IMR-90 (cell line): ENCODE data around the gene CAMKMT. TPM values are rescaled to one million over a fixed set of nuclear protein-coding genes. Genes with fewer than 3 reads are reported as not detected.

ENCODE experiments used
- ATAC-seq: fragments of 200-7000 bp; cut with Tn5 transposase; 2 replicates; pipeline ENCODE4 v1.9.1; 2020; ENCODE audit warnings: low read depth, mild to moderate bottlenecking, moderate library complexity
- BruUV-seq: library from RNA; stranded (reverse); fragments of 400-500 nt; replicated peaks from 2 replicates; lab custom pipeline; 2021; lab: Mats Ljungman, UMichigan
- CTCF ChIA-PET: fragments of 300-600 bp; formaldehyde crosslinking; extraction: SDS; loops from one replicate; lab custom pipeline; 2021; ENCODE audit warnings: antibody characterized with exemption; lab: Yijun Ruan, JAX
- POLR2A ChIA-PET: fragments of 300-600 bp; sonication (Branson Sonifier 250); formaldehyde crosslinking; loops from one replicate; lab custom pipeline; 2022; ENCODE audit warnings: antibody characterized with exemption; ENCODE audit not compliant: unreplicated experiment; lab: Charles Lee
- DNase-seq: peaks from one replicate; pipeline ENCODE4 v3.0.0; 2013
- H2AFZ ChIP-seq: replicated peaks from 2 replicates; pipeline ENCODE3; 2013; ENCODE audit warnings: low read length, mild to moderate bottlenecking; ENCODE audit not compliant: poor library complexity
- H2AK5ac ChIP-seq: 2 replicates; pipeline ENCODE4 v1.6.1; 2013; ENCODE audit warnings: low read depth, low read length, inconsistent platforms
- H2AK9ac ChIP-seq: replicated peaks from 2 replicates; pipeline ENCODE3; 2013; ENCODE audit warnings: mild to moderate bottlenecking, low read depth, low read length, moderate library complexity; ENCODE audit not compliant: poor library complexity
- H2BK120ac ChIP-seq: 2 replicates; pipeline ENCODE4 v1.6.1; 2013; ENCODE audit warnings: low read depth, low read length, inconsistent platforms
- H2BK15ac ChIP-seq: 3 replicates; pipeline ENCODE4 v1.6.1; 2013; ENCODE audit warnings: low read depth, low read length, inconsistent platforms
- H2BK20ac ChIP-seq: 2 replicates; pipeline ENCODE4 v1.6.1; 2013; ENCODE audit warnings: low read depth, mild to moderate bottlenecking, inconsistent platforms, low read length, moderate library complexity
- H2BK5ac ChIP-seq: 2 replicates; pipeline ENCODE4 v1.6.1; 2013; ENCODE audit warnings: mild to moderate bottlenecking, low read depth, low read length, inconsistent platforms; ENCODE audit not compliant: poor library complexity, severe bottlenecking
- H3K14ac ChIP-seq: replicated peaks from 2 replicates; pipeline ENCODE4 v1.6.1; 2013; ENCODE audit warnings: low read depth, low read length, inconsistent platforms
- H3K18ac ChIP-seq: 2 replicates; pipeline ENCODE4 v1.6.1; 2013; ENCODE audit warnings: low read depth, low read length, control low read depth
- H3K23ac ChIP-seq: 2 replicates; pipeline ENCODE4 v1.6.1; 2013; ENCODE audit warnings: low read depth, low read length, inconsistent platforms
- H3K27ac ChIP-seq: 2 replicates; pipeline ENCODE4 v1.5.1; 2013; ENCODE audit warnings: mild to moderate bottlenecking, control low read depth, low read length; ENCODE audit not compliant: insufficient read depth
- H3K27me3 ChIP-seq: 2 replicates; pipeline ENCODE4 v1.6.1; 2013; ENCODE audit warnings: low read length; ENCODE audit not compliant: control insufficient read depth, insufficient read depth
- H3K36me3 ChIP-seq: 2 replicates; pipeline ENCODE4 v1.6.1; 2013; ENCODE audit warnings: low read length, mixed read lengths; ENCODE audit not compliant: control insufficient read depth, insufficient read depth
- H3K4ac ChIP-seq: 2 replicates; pipeline ENCODE4 v1.6.1; 2013; ENCODE audit warnings: low read depth, low read length, inconsistent platforms
- H3K4me1 ChIP-seq: 2 replicates; pipeline ENCODE4 v1.6.1; 2013; ENCODE audit warnings: low read length, mixed read lengths; ENCODE audit not compliant: control insufficient read depth, insufficient read depth
- H3K4me2 ChIP-seq: 2 replicates; pipeline ENCODE4 v1.6.1; 2013; ENCODE audit warnings: low read depth, mild to moderate bottlenecking, control low read depth, low read length, moderate library complexity
- H3K4me3 ChIP-seq: 2 replicates; pipeline ENCODE4 v1.5.1; 2013; ENCODE audit warnings: low read depth, mild to moderate bottlenecking, control low read depth, low read length, moderate library complexity; ENCODE audit not compliant: insufficient read depth
- H3K56ac ChIP-seq: 2 replicates; pipeline ENCODE4 v1.6.1; 2013; ENCODE audit warnings: low read length, inconsistent platforms; ENCODE audit not compliant: insufficient read depth; ENCODE audit errors: extremely low read depth
- H3K79me1 ChIP-seq, 2 experiments: 2 replicates each; pipeline ENCODE4 v1.6.1; 2013; ENCODE audit warnings: low read length in 2 of 2, inconsistent platforms in 1 of 2, low read depth in 1 of 2
- H3K9ac ChIP-seq: 2 replicates; pipeline ENCODE4 v1.6.1; 2013; ENCODE audit warnings: low read depth, low read length, control low read depth
- H3K9me1 ChIP-seq: 2 replicates; pipeline ENCODE4 v1.6.1; 2013; ENCODE audit warnings: low read length, inconsistent platforms; ENCODE audit not compliant: insufficient read depth
- H3K9me3 ChIP-seq: 2 replicates; pipeline ENCODE4 v1.6.1; 2013; ENCODE audit warnings: low read length; ENCODE audit not compliant: control insufficient read depth, insufficient read depth
- H4K20me1 ChIP-seq: 2 replicates; pipeline ENCODE4 v1.6.1; 2013; ENCODE audit warnings: low read length, inconsistent platforms; ENCODE audit not compliant: insufficient read depth
- H4K5ac ChIP-seq: 2 replicates; pipeline ENCODE4 v1.6.1; 2013; ENCODE audit warnings: mild to moderate bottlenecking, low read depth, low read length, control low read depth
- H4K8ac ChIP-seq, 2 experiments: 2 replicates each; pipeline ENCODE4 v1.6.1; 2013; ENCODE audit warnings: low read depth in 2 of 2, low read length in 2 of 2, control low read depth in 1 of 2, inconsistent platforms in 1 of 2
- H4K91ac ChIP-seq: 2 replicates; pipeline ENCODE4 v1.6.1; 2013; ENCODE audit warnings: low read depth, low read length, inconsistent platforms; ENCODE audit not compliant: insufficient read depth
- BHLHE40 ChIP-seq: fragments of 150-350 bp; IDR thresholded peaks from 2 replicates; pipeline ENCODE4 v1.6.1; 2016; ENCODE audit warnings: mild to moderate bottlenecking, low read depth, low read length
- CHD1 ChIP-seq: IDR thresholded peaks from 2 replicates; pipeline ENCODE4 v1.6.1; 2012; ENCODE audit warnings: low read depth, low read length, improper control_type of control experiment
- MAFK ChIP-seq: IDR thresholded peaks from 2 replicates; pipeline ENCODE4 v1.6.1; 2012; ENCODE audit warnings: low read depth, low read length, improper control_type of control experiment
- POLR2A ChIP-seq: IDR thresholded peaks from 2 replicates; pipeline ENCODE4 v1.6.1; 2012; ENCODE audit warnings: mild to moderate bottlenecking, low read depth, low read length
- WGBS, 2 experiments: methylation state at CpG; one replicate each; pipeline versions ENCODE4 v1.1.5 to v1.1.7; 2013; ENCODE audit warnings: missing lambda C conversion rate in 2 of 2; ENCODE audit not compliant: insufficient read length in 1 of 2; ENCODE audit errors: extremely low coverage in 2 of 2; 5-methylcytosine and 5-hydroxymethylcytosine counted together
- dilution Hi-C: fragments of 300-500 bp; cut with HindIII; formaldehyde crosslinking; loops from one replicate; pipeline ENCODE4 v1.14.3; 2018; ENCODE audit warnings: low sequenced_read_pairs; ENCODE audit not compliant: unreplicated experiment
- in situ Hi-C: fragments of 300-500 bp; cut with MboI; formaldehyde crosslinking; loops from 3 replicates; pipeline ENCODE4 v1.14.3; 2019; ENCODE audit warnings: low sequenced_read_pairs, inconsistent platforms, mixed read lengths
- intact Hi-C: fragments of 100-400 bp; cut with micrococcal nuclease; formaldehyde crosslinking; loops from 2 replicates; pipeline ENCODE4 v1.10.0; 2022
- polyA plus RNA-seq, 3 experiments: library from polyadenylated mRNA; depleted of rRNA; stranded (reverse); fragments of >200 nt; gene quantifications; 2 replicates each; pipeline ENCODE4 v1.2.3, GENCODE V29; 2012; ENCODE audit warnings: low replicate concordance in 1 of 3
- total RNA-seq: library from RNA; depleted of rRNA; stranded (reverse); fragments of >200 nt; gene quantifications from 2 replicates; pipeline ENCODE4 v1.2.3, GENCODE V29; 2012
- TF ChIP-seq, protein P1 (sequence below): conservative IDR thresholded peaks from 2 replicates; pipeline ENCODE4 v1.5.1; 2012; ENCODE audit warnings: mild to moderate bottlenecking, low read depth, low read length, improper control_type of control experiment
- TF ChIP-seq, protein P2 (sequence below): fragments of 150-350 bp; IDR thresholded peaks from 2 replicates; pipeline ENCODE4 v1.6.1; 2017; ENCODE audit warnings: mild to moderate bottlenecking, antibody characterized with exemption, low read length, low read depth

CAMKMT gene
- total and polyA plus RNA-seq, 2 of the 4 experiments (the other 2 are of a cell fraction) = 4.4 to 6.8 TPM

DNA sequence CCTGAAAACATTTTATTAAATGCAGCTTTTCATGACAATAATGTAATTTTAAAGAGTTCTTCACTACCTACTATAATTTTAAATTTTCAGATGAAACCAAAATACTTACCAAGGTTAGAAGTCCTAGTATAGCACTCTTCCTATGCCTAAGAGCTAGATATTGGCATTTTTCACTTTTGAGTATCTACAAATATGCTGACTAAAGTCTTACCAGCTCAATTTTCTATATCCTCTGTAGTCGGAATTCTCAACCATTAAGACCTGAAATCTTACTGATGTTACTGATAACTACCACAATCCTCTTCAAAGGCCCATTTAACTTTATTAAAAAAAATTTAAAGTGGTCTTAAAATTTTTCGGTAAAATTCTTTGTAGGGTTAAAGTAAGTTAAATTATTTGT, 32.4 kb upstream of the CAMKMT start:
- no peak overlapping the region for H3K4ac ChIP-seq
- no peak overlapping the region for H3K27ac ChIP-seq
- H2AK9ac ChIP-seq = no peak overlapping the region
- H3K9me3 ChIP-seq = no peaks in the 10 kb centered on the region
- H4K91ac ChIP-seq = no peak overlapping the region
- ChIA-PET POLR2A (no interaction called here), CTCF (no interaction called here)
- dilution Hi-C loops (no loop called here), in situ Hi-C loops (no loop called here), intact Hi-C loops (no loop called here)
- no peak overlapping the region for H2BK20ac ChIP-seq
- no peak overlapping the region for H2BK120ac ChIP-seq
- BruUV-seq = no TSS peak
- H3K27me3 ChIP-seq = no peaks in the 10 kb centered on the region
- H4K20me1 ChIP-seq = peaks cover 3% of the 10 kb centered on the region; the same call in 1 of the 2 replicates
- no peak for ATAC-seq
- no peaks in the 10 kb centered on the region; a peak in 2 of 4 replicates for H3K79me1 ChIP-seq
- H3K36me3 ChIP-seq = peaks cover 20% of the 10 kb centered on the region
- DNase-seq = no peak
- no peaks in the 10 kb centered on the region for H3K9me1 ChIP-seq
- H3K4me3 ChIP-seq = no peak overlapping the region
- H4K8ac ChIP-seq = no peak overlapping the region
- no peak overlapping the region for H4K5ac ChIP-seq
- H2BK5ac ChIP-seq = no peak overlapping the region
- H3K4me1 ChIP-seq = peaks cover 14% of the 10 kb centered on the region
- no peak overlapping the region for H2AK5ac ChIP-seq
- no peak for TF ChIP-seq BHLHE40
- TF ChIP-seq, protein P1, sequence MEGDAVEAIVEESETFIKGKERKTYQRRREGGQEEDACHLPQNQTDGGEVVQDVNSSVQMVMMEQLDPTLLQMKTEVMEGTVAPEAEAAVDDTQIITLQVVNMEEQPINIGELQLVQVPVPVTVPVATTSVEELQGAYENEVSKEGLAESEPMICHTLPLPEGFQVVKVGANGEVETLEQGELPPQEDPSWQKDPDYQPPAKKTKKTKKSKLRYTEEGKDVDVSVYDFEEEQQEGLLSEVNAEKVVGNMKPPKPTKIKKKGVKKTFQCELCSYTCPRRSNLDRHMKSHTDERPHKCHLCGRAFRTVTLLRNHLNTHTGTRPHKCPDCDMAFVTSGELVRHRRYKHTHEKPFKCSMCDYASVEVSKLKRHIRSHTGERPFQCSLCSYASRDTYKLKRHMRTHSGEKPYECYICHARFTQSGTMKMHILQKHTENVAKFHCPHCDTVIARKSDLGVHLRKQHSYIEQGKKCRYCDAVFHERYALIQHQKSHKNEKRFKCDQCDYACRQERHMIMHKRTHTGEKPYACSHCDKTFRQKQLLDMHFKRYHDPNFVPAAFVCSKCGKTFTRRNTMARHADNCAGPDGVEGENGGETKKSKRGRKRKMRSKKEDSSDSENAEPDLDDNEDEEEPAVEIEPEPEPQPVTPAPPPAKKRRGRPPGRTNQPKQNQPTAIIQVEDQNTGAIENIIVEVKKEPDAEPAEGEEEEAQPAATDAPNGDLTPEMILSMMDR = no peak
- TF ChIP-seq, protein P2, sequence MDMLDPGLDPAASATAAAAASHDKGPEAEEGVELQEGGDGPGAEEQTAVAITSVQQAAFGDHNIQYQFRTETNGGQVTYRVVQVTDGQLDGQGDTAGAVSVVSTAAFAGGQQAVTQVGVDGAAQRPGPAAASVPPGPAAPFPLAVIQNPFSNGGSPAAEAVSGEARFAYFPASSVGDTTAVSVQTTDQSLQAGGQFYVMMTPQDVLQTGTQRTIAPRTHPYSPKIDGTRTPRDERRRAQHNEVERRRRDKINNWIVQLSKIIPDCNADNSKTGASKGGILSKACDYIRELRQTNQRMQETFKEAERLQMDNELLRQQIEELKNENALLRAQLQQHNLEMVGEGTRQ = no peak
- 0 out of 2 replicates have a peak, but pooled peaks have one; percentile 22 for TF ChIP-seq MAFK
- TF ChIP-seq CHD1 = no peak
- TF ChIP-seq POLR2A = no peak
- no peak overlapping the region for H3K14ac ChIP-seq
- H3K56ac ChIP-seq = no peak overlapping the region
- no peak overlapping the region for H3K23ac ChIP-seq
- H3K9ac ChIP-seq = no peak overlapping the region
- no peak overlapping the region for H3K4me2 ChIP-seq
- no peak overlapping the region for H2AFZ ChIP-seq
- H3K18ac ChIP-seq = no peak overlapping the region
- 100% methylated on average over 1 of the region's 2 CpGs; no CpG with 5 or more reads in 1 of the 2 experiments for WGBS, 2 experiments
- H2BK15ac ChIP-seq = no peak overlapping the region
